ENCODE measurements around the gene KCNIP4. TPM values are rescaled to one million over a fixed set of nuclear protein-coding genes. Genes with fewer than 3 reads are reported as not detected.

KCNIP4 gene
- total RNA-seq, 1 donor from 2014 or later, result not detected

DNA sequence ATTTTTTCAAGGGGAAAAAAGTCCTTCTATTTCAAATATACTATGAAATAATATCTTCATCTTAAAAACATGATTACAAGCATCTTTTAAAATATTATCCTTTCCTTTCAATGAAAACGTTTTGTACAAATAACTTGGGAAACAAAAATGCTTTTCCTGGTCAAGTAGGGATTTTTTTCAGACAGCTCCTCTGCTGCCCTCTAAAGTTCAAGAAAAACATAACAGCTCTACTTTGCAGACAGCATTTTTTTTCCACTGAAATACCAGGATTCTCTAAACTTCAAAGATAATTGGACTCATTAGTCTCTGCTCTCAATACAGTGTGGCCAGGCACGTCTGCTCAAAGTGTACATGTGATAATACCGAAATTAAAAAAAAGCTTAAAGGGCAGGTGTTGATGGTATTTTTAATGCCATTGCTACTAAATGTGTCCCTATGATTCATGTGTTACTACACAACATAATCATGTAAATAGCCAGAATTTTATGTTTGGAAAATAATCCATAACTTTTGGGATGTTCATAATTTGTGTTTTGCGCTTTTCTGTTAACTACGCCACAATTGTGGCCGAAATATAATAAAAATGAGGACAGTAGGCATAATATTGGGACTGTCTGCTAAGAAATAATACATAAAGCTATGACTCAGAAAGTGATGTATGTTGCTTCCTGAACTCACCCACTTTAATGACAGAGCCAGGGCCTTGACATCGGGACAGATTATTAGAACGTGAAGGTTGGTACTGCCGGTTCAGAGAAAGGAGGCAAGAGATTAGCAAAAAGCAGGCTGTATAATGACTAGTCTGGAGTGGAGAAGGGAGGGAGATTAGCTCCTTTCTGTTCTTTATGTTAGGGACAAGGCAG, 478.9 kb downstream of the KCNIP4 start:
- Histone ChIP-seq H3K4me3 (no peak overlapping the region), H3K36me3 (no peaks in the 10 kb centered on the region), H3K27me3 (ENCODE audit: low read depth) (no peaks in the 10 kb centered on the region), H3K9me3 (no peaks in the 10 kb centered on the region), H3K4me1 (no peaks in the 10 kb centered on the region), H3K27ac (no peak overlapping the region)
- intact Hi-C loops (cut with DNase I), result no loop called here
- DNase-seq (no peak), ATAC-seq (no peak)
- TF ChIP-seq, protein P1, sequence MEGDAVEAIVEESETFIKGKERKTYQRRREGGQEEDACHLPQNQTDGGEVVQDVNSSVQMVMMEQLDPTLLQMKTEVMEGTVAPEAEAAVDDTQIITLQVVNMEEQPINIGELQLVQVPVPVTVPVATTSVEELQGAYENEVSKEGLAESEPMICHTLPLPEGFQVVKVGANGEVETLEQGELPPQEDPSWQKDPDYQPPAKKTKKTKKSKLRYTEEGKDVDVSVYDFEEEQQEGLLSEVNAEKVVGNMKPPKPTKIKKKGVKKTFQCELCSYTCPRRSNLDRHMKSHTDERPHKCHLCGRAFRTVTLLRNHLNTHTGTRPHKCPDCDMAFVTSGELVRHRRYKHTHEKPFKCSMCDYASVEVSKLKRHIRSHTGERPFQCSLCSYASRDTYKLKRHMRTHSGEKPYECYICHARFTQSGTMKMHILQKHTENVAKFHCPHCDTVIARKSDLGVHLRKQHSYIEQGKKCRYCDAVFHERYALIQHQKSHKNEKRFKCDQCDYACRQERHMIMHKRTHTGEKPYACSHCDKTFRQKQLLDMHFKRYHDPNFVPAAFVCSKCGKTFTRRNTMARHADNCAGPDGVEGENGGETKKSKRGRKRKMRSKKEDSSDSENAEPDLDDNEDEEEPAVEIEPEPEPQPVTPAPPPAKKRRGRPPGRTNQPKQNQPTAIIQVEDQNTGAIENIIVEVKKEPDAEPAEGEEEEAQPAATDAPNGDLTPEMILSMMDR (IDR thresholded peaks at IDR 0.05), result peak; percentile 44

DNA sequence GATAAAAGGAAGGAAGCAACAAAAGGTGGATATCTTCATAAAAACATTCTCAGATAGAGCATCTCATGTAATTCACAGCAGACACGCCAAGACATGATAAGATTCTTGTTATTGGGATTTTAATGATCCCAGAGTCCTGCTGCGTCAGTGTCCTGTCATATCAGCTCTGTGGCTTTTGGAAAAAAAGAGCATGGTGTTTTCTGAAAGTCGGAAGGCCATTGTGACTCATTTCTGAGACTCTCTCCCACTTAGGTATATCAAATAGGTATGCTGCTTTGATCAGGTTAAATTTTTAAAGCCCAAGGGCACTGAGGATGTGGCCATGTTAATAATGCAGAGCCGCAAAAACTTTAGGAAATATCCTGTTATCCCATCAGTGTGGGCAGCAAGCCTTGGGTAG, 481.0 kb downstream of the KCNIP4 start:
- no peaks in the 10 kb centered on the region for H3K9me3 ChIP-seq
- H3K4me3 ChIP-seq, result no peak overlapping the region
- H3K36me3 ChIP-seq, result no peaks in the 10 kb centered on the region
- no peaks in the 10 kb centered on the region for H3K27me3 ChIP-seq (ENCODE audit: low read depth)
- TF ChIP-seq, protein P1 (IDR thresholded peaks at IDR 0.05), result no peak
- DNase-seq (no peak), ATAC-seq (no peak)
- H3K4me1 ChIP-seq, result no peaks in the 10 kb centered on the region
- no peak overlapping the region for H3K27ac ChIP-seq
- intact Hi-C loops (cut with DNase I), result no loop called here

DNA sequence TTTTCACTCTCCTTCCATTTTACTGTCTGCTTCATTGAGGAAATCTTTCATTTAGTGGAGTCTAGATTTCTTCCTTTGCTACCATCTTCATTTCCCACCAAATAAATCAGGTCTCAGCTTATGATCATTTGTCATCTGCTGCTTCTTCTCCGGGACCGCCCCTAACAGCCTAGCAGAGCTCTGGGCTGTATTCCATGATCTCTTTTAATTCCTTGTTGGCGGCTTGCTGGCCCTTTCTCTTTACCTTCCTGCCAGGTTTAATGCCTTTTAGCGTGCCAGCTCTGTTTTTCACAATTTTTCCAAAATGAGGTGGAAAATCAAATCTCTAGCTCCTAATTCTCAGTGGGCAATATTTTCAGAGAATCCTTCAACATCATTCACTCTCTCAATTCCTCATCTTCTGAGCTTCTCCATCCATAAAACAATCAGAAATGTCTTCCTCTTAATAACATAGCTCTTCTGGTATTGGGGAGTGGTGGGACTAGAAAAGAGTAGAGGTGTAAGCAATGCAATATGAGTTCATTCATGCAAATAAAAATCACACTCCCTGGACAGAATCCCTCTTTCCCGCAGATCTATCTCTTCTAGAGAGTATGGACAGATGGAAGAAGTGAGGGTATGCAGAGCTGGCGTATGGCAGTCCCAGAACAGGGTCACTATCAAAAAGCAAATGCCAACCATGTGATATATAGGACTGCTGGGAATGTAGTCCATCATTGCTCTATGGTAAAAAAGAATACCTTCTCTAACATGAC, 491.3 kb downstream of the KCNIP4 start:
- Histone ChIP-seq H3K36me3 (no peaks in the 10 kb centered on the region), H3K27me3 (ENCODE audit: low read depth) (no peaks in the 10 kb centered on the region), H3K4me1 (no peaks in the 10 kb centered on the region), H3K9me3 (no peaks in the 10 kb centered on the region), H3K27ac (no peak overlapping the region), H3K4me3 (no peak overlapping the region)
- TF ChIP-seq, protein P1 (IDR thresholded peaks at IDR 0.05), result no peak
- intact Hi-C loops (cut with DNase I), result no loop called here
- DNase-seq, result no peak
- no peak for ATAC-seq

DNA sequence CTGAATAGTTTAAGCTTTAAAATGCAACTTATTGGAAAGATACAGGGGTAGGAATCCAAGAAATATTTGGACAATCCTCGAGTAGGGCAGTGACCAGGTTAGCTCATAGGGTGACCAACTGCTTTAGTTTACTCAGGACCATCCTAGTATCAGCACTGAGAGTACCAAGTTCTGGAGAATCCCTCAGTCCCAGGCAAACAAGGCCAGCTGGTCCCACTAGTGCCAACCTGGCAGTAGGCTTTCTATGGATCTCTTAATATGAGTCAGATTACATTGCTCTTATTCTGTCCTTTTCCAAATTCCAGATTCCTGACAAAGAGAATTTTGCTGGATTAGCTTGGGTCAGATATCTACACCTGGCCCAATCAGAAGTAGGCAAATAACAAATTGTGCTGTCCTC, 493.7 kb downstream of the KCNIP4 start:
- intact Hi-C loops (cut with DNase I), result no loop called here
- Histone ChIP-seq H3K4me1 (no peaks in the 10 kb centered on the region), H3K9me3 (no peaks in the 10 kb centered on the region), H3K27ac (no peak overlapping the region), H3K36me3 (no peaks in the 10 kb centered on the region), H3K4me3 (no peak overlapping the region), H3K27me3 (ENCODE audit: low read depth) (no peaks in the 10 kb centered on the region)
- ATAC-seq (no peak), DNase-seq (no peak)
- TF ChIP-seq, protein P1 (IDR thresholded peaks at IDR 0.05), result no peak

DNA sequence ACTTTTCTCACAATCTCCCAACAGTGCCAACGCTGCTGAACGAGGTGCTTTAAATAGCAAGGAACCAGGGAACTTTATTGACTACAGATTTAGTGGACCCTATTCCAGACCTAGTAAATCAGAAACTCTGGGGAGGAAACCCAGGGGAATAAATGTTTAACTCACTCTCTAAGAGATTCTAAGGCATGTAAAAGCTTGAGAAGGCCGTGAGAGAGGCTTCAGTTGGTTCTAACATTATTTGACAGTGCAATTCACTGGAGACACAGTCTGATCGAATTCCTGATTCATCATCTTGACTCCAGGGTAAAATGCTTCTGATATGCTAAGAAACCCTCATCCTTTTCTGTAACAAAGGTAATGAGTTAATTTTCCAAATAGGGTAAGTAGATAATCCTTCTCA, 494.4 kb downstream of the KCNIP4 start:
- intact Hi-C loops (cut with DNase I), result no loop called here
- TF ChIP-seq, protein P1 (IDR thresholded peaks at IDR 0.05), result no peak
- DNase-seq (no peak), ATAC-seq (no peak)
- no peak overlapping the region for H3K4me3 ChIP-seq
- no peaks in the 10 kb centered on the region for H3K4me1 ChIP-seq
- H3K36me3 ChIP-seq, result no peaks in the 10 kb centered on the region
- H3K27ac ChIP-seq, result no peak overlapping the region
- no peaks in the 10 kb centered on the region for H3K27me3 ChIP-seq (ENCODE audit: low read depth)
- H3K9me3 ChIP-seq, result no peaks in the 10 kb centered on the region

Measured in lower lobe of right lung (tissue), 2 donors.